Coronary artery (tissue), 2 donors: ENCODE measurements around the gene CUL1.

Experiments
- DNase-seq: peaks from one replicate; pipeline ENCODE4 v3.0.0-alpha.2; 2017; ENCODE audit warnings: low spot score
- H3K27ac ChIP-seq, 2 donors: fragments of 200-600 bp; sonication (generic); one replicate each; pipeline ENCODE4 v1.5.1; 2016 to 2019
- H3K4me3 ChIP-seq: fragments of 200-600 bp; sonication (generic); 2 replicates; pipeline ENCODE4 v1.5.1; 2016; ENCODE audit warnings: mild to moderate bottlenecking, moderate library complexity
- TF ChIP-seq, protein P1 (sequence below): fragments of 200-600 bp; sonication (generic); IDR thresholded peaks from one replicate; pipeline ENCODE4 v1.5.1; 2019; ENCODE audit warnings: antibody characterized with exemption

The CUL1 gene

DNA sequence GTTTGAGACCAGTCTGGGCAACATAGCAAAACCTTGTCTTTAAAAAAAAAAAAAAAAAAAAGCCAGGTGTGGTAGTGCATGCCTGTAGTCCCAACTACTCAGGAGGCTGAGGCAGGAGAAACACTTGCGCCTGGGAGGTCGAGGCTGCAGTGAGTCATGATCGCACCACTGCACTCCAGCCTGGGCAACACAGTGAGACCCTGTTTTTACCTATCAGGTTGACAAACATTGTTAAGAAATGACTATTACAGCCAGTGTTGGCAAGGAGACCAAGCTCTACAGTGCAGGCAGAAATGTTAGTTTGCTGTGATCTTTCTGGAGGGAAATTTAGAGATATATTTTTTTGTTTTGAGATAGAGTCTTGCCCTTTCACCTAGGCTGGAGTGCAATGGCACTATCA is 37.3 kb downstream of the CUL1 start:
- no peak for DNase-seq
- TF ChIP-seq, protein P1, sequence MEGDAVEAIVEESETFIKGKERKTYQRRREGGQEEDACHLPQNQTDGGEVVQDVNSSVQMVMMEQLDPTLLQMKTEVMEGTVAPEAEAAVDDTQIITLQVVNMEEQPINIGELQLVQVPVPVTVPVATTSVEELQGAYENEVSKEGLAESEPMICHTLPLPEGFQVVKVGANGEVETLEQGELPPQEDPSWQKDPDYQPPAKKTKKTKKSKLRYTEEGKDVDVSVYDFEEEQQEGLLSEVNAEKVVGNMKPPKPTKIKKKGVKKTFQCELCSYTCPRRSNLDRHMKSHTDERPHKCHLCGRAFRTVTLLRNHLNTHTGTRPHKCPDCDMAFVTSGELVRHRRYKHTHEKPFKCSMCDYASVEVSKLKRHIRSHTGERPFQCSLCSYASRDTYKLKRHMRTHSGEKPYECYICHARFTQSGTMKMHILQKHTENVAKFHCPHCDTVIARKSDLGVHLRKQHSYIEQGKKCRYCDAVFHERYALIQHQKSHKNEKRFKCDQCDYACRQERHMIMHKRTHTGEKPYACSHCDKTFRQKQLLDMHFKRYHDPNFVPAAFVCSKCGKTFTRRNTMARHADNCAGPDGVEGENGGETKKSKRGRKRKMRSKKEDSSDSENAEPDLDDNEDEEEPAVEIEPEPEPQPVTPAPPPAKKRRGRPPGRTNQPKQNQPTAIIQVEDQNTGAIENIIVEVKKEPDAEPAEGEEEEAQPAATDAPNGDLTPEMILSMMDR = no peak
- H3K4me3 ChIP-seq = no peak overlapping the region

DNA sequence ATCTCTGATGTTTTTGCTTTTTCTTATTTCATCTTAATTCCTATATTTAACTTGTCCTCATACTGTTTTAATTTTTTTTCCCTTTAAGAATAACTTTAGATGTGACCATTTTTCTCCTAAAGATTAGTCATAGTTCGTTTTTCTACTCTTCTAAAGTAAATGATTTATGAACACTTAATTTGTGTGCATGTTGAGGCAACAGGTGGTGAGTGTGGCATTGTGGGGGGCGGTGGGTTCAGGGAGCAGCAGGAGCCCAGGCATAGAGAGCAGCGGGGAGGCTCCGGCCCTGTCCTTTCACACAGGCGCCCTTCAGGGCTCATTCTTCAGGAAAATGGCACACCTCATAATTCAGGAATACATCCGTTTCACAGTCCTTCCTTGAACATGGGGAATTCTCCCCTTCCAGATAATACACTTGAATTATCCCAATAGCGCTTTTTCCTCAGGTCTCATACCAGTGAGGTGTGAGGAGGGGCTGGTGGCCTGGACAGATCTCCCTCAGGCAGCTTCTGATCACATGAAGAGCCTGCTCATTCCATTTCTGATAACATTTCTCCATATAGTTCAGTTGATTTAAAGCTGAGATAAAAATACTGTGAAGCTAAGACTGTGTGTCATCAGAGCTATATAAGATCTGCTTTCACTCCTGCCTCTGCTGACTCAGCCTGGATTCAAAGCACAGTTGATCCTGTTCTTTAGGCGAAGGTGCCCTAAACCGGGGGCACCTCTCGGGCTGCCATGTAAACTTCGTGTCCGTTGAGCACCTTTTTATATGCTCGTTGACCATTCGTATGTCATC is 40.2 kb downstream of the CUL1 start:
- H3K4me3 ChIP-seq = no peak overlapping the region
- DNase-seq = no peak

More for the DNA sequence above, 37.3 kb downstream of the CUL1 start:
- H3K27ac ChIP-seq = no peak overlapping the region

GRCh38 chr7:148746135-148746534 is 47.4 kb downstream of the CUL1 start:
- Histone ChIP-seq H3K27ac (no peak overlapping the region), H3K4me3 (no peak overlapping the region)
- no peak for DNase-seq
- TF ChIP-seq, protein P1 = no peak

More for the DNA sequence above, 40.2 kb downstream of the CUL1 start:
- H3K27ac ChIP-seq = no peak overlapping the region
- TF ChIP-seq, protein P1 = no peak

- no peak for DNase-seq
- TF ChIP-seq, protein P1 = no peak
- Histone ChIP-seq H3K4me3 (no peak overlapping the region), H3K27ac (no peak overlapping the region)
These were observed 48.6 kb downstream of the CUL1 start for GRCh38 chr7:148747274-148747673.

- TF ChIP-seq, protein P1 = no peak
- Histone ChIP-seq H3K27ac (no peak overlapping the region), H3K4me3 (no peak overlapping the region)
- no peak for DNase-seq
These were observed 52.0 kb downstream of the CUL1 start for GRCh38 chr7:148750442-148751355.

GRCh38 chr7:148753224-148753623 is 54.5 kb downstream of the CUL1 start:
- Histone ChIP-seq H3K4me3 (no peak overlapping the region), H3K27ac (no peak overlapping the region)
- TF ChIP-seq, protein P1 = no peak
- no peak for DNase-seq
